T follicular helper cell (primary cell): Measurements from ENCODE around the gene ST3GAL6.

Experiments used
- DNase-seq: peaks from one replicate; pipeline ENCODE4 v3.0.0-alpha.2; 2020; ENCODE audit warnings: low read depth
- total RNA-seq, 2 experiments: gene quantifications; one replicate each; lab custom pipeline; 2026; lab: John Stamatoyannopoulos, UW

Gene ST3GAL6, protein sequence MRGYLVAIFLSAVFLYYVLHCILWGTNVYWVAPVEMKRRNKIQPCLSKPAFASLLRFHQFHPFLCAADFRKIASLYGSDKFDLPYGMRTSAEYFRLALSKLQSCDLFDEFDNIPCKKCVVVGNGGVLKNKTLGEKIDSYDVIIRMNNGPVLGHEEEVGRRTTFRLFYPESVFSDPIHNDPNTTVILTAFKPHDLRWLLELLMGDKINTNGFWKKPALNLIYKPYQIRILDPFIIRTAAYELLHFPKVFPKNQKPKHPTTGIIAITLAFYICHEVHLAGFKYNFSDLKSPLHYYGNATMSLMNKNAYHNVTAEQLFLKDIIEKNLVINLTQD
- total RNA-seq = 0.06 to 0.09 reads per million in 2 experiments

DNA sequence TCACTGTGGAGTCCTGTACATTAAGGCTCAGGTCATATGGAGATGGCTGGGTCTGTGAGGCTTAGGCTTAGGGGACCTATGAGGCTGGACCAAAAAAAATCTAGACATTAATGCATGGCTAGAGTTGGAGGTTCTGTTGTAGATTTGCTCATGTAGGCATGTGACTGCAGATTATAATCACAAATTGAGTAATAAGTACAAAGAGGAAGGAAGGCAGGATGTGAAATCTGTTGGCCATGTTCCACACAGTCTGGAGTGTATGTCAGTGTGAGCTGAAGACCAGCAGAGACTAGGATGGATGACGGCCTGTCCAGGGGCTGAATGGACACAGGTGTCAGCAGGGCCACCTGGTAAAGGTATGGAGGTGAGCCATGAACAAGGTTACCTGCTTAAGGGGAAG, at the start of gene ST3GAL6:
Gene ST3GAL6, plus strand, starts transcription at position 265 of the 400 bp plus-strand sequence. CDS start 5,101 bp downstream, outside the sequence.
- no peak for DNase-seq

DNA sequence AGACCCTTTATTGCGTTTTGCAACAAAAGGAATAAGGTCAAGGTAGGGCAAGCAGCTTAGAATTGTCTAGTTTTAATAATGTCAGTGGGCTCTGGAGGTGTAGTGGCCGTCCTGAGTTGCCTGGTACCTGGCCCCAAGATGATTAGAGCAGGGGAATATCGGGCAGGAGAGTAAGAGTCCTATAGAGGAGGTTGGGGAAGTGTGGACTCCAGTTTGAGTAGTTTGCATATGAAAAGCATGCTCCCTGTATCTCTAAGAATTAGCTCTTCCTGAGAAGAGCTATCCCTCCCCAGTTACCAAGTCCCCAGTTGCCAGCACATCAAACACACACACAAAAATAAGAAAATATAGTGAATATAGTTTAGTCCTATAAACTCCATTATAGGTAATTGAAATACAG, 49.2 kb upstream of the ST3GAL6 start:
- DNase-seq = no peak

DNA sequence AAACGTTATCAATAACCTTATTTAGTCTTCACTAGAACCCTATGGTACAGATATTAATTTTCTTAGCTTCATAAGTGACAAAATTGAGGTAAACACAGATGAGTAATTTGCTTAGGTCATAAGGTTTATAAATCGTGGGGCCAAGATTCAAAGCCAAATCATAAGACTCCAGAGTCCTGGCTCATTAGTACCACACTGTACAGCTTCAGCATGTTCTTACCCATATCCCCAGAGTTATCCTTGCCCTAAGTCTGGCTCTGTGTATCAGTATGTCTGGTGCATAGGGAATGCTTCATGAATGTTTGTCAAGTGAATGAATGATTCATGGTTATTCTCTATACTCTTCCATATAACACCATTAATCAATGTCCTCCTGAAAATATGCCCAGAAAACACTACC, 45.6 kb upstream of the ST3GAL6 start:
- DNase-seq = no peak

DNA sequence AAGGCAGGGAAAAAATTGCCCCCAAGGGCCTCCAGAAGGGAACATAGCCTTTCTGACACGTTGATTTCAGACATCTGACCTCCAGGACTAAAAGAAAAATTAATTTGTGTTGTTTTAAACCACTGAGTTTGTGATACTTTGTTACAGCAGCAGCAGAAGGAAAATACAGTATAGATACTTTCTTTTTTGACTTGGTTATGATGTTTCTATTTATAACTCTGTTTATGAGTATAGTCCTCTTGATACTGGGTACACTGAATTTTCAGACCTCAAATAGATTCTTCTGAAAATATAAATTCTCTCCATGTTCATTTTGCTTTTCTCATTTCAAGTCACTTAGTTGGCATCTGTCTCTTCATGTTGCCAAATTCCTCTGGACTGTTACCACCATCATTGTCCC, 44.4 kb upstream of the ST3GAL6 start:
- no peak for DNase-seq

DNA sequence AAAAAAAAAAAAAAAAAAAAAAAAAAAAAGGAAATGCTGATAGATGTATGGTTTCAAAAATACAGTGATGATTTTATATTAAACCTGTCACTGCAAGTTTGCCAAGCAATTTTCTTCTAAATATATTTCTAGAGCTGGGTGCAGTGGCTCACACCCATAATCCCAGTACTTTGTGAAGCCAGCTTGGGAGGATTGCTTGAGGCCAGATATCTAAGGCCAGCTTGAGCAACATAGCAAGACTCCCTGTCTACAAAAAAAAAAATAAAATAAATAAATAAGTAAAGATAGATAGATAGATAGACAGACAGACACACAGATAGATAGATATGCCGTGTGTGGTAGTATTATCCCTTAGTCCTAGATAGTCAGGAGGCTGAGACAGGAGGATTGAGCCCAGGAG, 41.4 kb upstream of the ST3GAL6 start:
- DNase-seq = no peak

DNA sequence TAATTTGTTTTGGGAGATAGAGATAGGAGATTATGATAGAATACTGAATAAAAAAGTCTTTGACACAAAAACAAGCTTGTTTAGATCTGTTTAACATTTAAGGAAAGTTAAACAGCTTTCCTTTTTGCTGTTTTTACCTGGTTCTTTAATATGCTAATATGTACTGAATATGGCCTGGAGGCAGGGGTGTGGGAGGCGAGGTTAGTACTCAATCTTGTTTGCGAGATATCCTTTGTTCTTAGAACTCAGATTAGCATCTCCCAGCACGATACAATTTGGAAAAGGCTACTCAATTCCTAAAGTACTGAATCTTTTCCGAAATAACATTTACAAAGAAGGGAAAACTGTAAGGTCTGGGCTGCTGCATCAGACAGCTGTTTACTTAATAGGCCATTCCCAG, 40.8 kb upstream of the ST3GAL6 start:
- no peak for DNase-seq

DNA sequence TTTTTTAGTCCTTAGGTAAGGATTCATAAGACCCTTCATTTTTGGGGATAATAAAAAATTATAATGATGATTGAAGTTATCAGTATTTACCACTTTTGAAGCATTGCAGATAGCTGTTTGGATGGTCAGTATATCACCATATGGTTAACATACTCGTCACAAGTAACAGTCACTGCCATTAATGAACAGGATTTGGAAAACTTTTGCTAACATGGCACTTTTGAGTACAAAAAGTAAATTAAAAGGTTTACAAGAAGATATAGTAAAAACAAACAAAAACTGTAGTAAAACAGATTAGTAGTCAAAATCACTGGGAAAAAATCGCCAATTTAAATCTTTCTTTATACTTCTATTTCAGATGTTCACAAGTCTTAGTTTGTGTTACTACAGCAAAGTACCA, 37.8 kb upstream of the ST3GAL6 start:
- DNase-seq = no peak

DNA sequence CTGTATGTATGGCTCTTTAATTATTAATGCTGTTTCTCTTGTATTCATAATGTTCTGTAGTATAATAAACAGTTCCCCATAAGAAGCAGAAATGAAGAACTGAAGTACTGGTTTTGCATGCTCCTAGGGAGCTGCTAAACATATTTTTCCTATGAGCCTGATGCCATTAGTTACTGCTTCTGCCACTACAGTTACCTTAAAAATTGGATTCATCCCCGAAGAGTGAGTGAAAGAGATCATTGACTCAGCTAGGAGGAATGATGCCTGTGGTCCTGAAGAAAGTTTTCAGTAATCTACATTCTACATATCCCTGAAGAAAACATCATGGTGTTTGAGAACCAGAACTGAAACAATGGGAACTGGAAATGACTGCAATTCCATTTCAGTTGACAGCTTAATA, 37.1 kb upstream of the ST3GAL6 start:
- no peak for DNase-seq

DNA sequence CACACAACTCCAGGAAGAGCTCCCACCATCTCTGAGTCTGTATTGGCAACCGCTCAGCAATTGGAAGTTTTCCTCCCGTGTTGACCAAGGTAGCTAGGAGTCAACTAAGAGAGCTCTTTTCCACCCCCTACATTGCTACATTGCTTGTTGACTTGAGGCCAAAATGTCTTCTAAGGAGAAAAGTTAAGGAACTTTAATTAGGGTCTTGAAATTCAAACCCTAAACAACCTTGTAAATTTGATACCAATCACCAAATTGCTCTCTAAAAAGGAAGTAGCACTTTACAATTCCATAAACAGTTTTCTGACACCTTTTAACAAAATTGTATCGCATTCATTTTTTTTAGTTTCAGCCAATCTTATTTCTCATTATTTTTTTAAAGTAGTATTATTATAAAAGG, 35.5 kb upstream of the ST3GAL6 start:
- no peak for DNase-seq

DNA sequence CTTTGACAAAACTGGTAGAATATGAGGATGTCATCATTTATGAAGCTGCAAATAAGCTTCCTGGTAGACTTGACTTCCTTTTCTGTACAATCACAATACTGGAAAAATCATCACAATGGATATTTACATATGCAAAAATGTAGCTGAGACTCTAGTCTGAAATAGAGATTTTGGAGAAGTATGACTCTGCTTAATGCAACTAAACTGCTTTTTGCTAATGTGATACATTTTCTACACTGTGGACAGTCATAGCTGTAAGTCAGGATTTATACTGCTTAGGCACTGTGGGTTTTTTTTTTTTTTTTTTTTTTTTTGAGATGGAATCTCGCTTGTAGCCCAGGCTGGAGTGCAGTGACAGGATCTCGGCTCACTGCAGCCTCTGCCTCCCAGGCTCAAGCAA, 34.5 kb upstream of the ST3GAL6 start:
- no peak for DNase-seq

DNA sequence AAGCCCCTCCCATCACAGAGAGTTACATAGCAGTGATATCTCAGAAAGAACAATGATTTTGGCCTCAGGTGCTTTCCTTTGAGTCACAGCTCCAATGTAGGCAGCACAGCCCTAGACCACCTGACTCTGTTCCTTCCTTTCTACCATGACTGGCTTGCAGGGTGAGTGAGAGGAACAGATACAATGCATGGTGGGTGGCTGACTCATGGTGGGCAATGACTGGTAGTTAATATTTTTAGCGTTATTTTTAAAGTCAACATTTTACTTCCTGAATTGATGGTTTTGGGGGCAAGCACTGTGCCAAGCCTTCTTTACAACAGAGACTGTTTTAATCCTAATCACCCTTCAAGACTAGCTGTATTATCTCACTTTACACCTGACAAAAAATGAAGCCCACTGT, 32.8 kb upstream of the ST3GAL6 start:
- no peak for DNase-seq

DNA sequence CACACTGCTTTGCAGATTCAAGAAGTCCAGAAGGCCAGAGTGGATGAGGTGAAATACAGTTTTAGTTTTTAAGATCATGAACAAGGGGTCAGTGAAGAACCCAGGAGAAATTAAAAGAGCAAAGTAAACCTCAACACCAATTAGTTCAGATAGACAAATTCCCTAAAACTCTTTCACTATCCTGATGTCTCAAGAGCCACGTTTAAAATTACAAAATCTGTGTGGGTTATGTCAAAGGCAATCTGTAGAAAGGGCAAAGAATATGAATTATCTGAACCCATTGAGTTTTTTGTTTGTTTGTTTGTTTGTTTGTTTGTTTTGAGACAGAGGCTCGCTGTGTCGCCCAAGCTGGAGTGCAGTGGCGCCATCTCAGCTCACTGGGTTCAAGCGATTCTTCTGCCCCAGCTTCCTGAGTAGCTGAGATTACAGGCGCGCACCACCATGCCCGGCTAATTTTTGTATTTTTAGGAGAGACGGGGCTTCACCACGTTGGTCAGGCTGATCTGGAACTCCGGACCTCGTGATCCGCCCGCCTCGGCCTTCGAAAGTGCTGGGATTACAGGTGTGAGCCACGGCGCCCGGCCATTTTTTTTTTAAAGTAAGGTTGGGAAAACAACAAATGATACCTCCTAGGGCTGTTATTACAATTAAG, 32.1 kb upstream of the ST3GAL6 start:
- no peak for DNase-seq

DNA sequence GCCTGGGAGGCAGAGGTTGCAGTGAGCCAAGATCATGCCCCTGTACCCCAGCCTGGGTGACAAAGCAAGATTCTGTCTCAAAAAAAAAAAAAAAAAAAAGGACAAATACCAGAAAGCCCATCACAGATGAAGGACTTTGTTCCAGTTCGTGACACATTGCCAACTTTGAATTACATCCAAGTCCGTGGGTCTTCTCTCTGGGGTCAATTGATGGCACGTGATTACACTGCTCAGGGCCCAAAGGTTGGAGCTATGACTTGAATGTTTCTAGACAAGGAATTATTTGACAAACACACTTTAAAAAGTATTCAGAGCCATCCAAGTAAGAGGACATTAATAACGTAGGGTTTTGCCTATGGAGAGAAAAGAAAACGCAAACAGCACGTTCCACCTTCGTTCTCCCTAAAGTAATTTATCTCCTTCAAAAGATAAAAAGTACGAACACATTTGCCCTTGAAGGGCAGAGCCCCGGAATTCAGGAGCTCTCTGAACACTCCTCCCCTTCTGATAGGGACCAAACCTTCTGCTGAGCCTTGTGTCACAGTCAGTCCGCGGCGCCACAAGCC, 31.3 kb upstream of the ST3GAL6 start:
- no peak for DNase-seq

DNA sequence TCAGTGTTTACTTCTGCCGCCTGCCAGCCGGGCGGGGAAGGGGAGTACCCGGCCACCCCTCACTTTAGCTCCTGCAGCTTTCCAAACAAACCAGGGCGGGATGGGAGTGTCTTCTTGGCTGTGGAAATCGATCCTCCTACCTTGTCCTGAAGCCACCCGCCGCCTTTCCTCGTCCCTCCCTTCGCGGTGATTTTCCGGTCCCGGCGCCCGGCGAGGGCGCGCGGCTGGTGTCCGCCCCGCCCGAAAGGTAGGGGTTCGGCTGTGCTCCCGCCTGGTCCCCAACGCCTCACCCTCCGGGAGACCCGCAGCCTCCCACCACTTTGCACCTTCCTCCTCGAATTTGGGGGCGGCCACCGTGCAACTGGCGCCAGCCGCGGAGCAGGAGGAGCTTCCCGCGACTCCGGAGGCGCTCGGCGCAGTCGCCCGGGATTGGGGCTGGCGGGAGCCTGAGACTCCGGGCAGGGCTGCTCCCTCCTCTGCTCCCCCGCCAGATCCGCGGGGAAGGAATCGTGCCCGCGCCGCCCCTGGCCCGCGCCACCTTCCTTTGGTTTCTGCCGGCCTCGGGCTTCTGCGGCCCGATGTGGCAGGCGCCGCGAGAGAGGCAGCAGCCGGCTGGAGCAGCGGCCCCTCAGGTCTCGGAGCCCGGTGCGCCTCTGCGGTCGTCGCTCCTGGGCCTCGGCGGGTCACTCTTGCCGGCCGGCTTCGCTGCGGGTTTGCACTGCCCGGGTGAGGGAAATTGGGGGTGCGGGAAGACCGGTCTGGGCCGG, 30.7 kb upstream of the ST3GAL6 start:
- no peak for DNase-seq

DNA sequence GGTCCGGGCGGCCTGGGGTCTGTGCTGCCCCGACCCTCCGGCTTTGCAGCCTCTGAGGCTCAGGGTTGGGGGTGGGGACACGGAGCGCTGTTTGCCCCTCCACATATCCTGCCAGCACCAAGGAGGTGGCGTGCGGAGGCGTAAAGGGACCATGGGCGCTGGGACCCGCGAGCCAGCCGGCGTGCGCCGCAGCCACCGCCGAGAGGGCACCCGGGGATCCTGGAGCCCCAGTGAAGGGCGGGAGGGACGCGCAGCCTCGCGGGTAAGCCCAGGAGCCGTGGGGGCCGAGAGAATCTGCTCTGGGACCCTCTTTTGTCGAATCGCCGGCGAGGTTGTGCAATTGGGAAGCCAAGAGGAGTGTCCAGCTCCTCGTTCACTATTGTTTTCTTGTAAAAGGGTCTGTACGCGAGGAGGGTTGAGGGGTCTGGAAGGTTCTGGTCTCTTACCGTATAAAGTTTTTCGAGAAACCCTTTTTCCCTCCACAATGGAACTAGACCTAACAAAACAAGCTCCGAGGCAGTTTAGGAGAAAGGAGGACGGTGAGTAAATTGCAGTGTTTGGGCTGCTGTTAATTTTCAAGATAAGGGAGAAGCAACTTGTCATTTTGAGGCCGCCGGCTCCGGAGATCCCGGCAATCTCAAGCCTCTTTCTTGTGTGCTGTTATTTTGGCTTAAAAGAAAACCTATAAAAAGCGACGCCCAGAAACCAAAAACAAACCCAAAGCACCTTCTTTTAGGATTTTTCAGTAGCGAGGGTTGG, 29.9 kb upstream of the ST3GAL6 start:
- no peak for DNase-seq

DNA sequence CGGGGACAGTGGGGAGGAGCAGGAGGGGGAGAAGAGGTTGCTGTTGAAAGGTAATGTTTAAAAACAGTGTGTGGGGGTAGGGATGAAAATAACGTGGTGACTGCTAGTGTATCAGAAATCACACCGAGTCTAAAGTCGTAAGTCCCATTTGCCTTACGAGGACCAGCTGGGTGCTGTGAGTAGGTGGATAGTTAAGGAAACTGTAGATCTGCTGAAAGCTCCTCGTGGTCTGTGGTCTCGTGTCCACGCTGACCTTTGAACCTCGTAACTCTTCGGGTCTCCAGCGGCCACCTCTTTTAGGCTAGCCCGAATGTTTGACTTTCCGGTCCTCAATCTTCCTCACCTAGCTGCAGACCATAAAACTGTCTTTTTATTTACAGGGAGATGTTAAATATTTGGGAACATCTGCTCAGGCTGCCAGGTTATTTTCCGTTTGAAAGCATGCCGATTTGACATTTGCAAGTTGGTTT, 29.3 kb upstream of the ST3GAL6 start:
- no peak for DNase-seq

DNA sequence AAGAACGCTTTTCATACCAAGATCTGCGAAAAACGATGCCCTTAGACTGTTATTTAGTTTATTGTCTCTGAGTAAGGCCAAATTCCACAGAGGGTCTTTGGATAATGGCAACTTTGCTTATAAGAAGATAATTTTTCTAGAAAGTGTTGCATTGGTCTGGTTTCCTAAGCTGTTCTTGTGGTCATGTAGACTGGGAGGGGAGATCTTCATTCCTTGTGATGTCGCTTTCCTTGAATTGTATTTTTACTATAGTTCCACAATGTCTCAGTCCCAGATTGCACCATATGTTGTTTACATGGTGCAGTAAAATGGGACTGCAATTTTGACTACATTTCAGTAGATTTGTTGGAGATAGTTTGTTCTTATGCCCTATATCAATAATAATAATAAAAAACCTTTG, 28.8 kb upstream of the ST3GAL6 start:
- DNase-seq = no peak

DNA sequence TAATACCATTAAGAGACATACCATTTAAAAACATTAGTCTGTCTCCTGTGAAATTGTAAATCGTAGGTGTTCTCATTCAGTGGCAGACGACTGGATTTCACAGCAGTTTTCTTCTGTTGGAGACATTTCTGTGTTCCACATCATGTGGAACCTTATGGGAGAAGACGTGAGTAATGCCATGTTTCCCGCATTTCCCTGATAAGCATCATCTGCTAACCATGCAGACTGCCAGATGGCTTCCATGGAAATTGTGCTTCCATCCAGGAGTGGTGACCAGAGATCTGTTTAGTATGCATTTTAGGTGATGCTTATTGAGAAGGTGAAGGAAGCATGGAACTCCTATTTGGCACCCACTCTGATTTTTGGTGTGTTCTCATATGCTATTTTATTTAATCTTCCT, 28.4 kb upstream of the ST3GAL6 start:
- no peak for DNase-seq

DNA sequence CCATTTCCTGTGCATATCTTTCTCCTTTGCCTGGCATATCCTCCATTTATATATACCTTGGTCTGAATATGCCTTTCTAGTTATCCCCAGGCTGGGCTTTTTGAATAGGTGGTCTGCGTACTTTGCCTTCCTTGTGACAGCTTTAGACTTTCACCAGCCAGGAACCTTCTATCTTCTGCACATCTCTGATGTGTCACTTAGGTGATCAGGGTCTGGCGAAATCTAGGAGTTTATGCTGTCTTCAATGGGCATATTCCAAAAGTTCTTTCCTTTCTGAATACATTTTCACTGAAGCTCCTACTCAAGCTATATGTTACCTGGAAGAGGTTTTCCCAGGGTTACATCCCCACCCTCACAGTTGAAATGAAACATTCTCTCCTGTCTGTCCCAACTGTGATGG, 27.8 kb upstream of the ST3GAL6 start:
- no peak for DNase-seq

DNA sequence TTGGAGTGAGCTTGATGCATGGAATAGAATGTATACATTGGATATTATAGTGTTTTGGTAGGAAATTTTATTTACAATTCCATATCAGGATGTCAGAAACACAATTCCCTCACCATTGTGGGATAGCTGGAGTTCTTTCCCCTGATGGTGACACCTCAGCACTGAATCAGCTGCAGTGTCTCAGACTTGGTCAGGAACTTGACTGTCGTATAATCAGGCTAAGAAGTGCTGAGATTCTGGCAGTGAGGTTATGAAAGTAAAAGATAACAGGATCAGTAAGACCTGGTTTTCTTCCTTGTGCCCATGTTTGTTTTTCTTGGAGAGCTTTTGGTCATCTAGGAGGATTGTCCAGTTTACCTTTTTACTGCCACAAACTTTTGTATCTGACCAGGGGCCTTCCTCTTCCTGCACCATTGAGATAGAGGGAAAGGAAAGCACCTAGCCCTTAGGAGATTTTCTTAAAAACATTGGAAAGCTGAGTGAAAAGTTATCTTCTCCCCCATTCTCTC, 27.3 kb upstream of the ST3GAL6 start:
- DNase-seq = no peak

DNA sequence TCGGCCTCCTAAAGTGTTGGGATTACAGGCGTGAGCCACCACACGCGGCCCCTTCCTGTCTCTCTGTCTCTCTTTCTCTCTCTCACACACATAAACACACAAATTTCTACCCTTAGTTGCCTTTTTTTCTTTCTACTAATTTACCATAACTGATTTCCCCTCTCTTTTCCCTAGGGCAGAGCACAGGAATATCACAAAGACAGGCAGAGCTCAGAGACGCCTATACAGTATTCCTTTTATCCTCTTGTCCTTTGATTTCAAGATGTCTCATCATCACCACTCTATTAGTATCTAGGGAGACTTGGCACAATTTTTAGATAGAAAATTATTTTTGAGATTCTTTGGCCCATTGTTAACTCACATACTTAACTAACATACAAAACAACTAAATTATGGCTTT, 25.8 kb upstream of the ST3GAL6 start:
- DNase-seq = no peak

DNA sequence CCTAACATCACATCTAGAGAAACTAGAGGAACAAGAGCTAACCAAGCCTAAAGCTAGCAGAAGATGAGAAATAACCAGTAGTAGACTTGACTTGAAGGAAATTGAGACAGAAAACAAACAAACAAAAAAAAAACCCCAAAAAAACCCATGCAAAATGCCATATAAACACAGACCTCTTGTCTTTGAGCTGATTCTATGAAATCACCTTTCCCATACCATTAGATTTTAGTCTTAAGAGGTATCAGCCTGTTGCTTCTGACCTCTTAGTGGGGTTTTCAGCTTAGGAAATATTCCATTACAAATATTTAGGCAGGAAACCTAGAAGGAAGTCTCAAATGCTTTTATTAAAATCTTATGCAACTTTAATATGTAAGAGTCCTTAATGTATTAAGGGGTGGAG, 23.9 kb upstream of the ST3GAL6 start:
- no peak for DNase-seq
